Neural cell (in vitro differentiated cells): ENCODE data around the gene IRX4. TPM values are rescaled to one million over a fixed set of nuclear protein-coding genes. Genes with fewer than 3 reads are reported as not detected.
A peak's percentile ranks its signal among the peaks of the same experiment; 100 is the strongest.

ENCODE experiments used
- H2AFZ ChIP-seq: fragments of 200-600, 300-800 bp; sonication (generic), shearing (Covaris generic); 2 replicates; pipeline ENCODE4 v1.6.0; 2014; ENCODE audit warnings: low read depth, mild to moderate bottlenecking, antibody characterized with exemption, low read length, moderate library complexity
- H3F3A ChIP-seq: fragments of 200-600 bp; shearing (Covaris generic); 2 replicates; pipeline ENCODE4 v1.6.1; 2016; ENCODE audit warnings: mild to moderate bottlenecking, moderate library complexity, mixed read lengths, antibody characterized with exemption, low read length; ENCODE audit not compliant: insufficient read depth, poor library complexity, severe bottlenecking
- H3K27ac ChIP-seq: fragments of 200-600, 300-800 bp; sonication (generic), shearing (Covaris generic); 2 replicates; pipeline ENCODE4 v1.5.1; 2014; ENCODE audit warnings: mild to moderate bottlenecking, low read length, moderate library complexity
- H3K27me3 ChIP-seq: fragments of 300-800, 200-600 bp; sonication (generic), shearing (Covaris generic); 2 replicates; pipeline ENCODE4 v1.6.0; 2014; ENCODE audit warnings: mild to moderate bottlenecking, low read depth, low read length, moderate library complexity; ENCODE audit not compliant: insufficient read depth
- H3K36me3 ChIP-seq: fragments of 300-800, 200-600 bp; sonication (generic), shearing (Covaris generic); 2 replicates; pipeline ENCODE4 v1.5.1; 2014; ENCODE audit warnings: mild to moderate bottlenecking, antibody characterized with exemption, low read length, moderate library complexity; ENCODE audit not compliant: insufficient read depth
- H3K4me2 ChIP-seq: fragments of 300-800, 200-600 bp; sonication (generic), shearing (Covaris generic); 2 replicates; pipeline ENCODE4 v1.6.0; 2014; ENCODE audit warnings: mild to moderate bottlenecking, low read length
- H3K4me3 ChIP-seq: fragments of 300-800, 200-600 bp; sonication (generic), shearing (Covaris generic); 2 replicates; pipeline ENCODE4 v1.5.1; 2014; ENCODE audit warnings: mild to moderate bottlenecking, low read length, moderate library complexity
- H3K79me2 ChIP-seq: fragments of 200-600 bp; shearing (Covaris generic); replicated peaks from 2 replicates; pipeline ENCODE4 v1.6.0; 2014; ENCODE audit warnings: mild to moderate bottlenecking, low read length, moderate library complexity; ENCODE audit not compliant: insufficient read depth
- H3K9ac ChIP-seq: fragments of 300-800, 200-600 bp; sonication (generic), shearing (Covaris generic); 2 replicates; pipeline ENCODE4 v1.6.1; 2016; ENCODE audit warnings: mild to moderate bottlenecking, low read length, mixed read lengths
- H3K9me2 ChIP-seq: fragments of 200-600 bp; shearing (Covaris generic); 2 replicates; pipeline ENCODE4 v1.6.1; 2016; ENCODE audit warnings: mild to moderate bottlenecking, low read length, mixed read lengths; ENCODE audit not compliant: insufficient read depth
- H3K9me3 ChIP-seq: fragments of 200-600, 300-800 bp; sonication (generic), shearing (Covaris generic); 2 replicates; pipeline ENCODE4 v1.6.1; 2016; ENCODE audit warnings: mild to moderate bottlenecking, mixed run types, low read length, moderate library complexity, mixed read lengths
- H4K20me1 ChIP-seq: fragments of 200-600 bp; shearing (Covaris generic); 2 replicates; pipeline ENCODE4 v1.6.1; 2016; ENCODE audit warnings: mild to moderate bottlenecking, mixed run types; ENCODE audit not compliant: insufficient read depth
- CTCF ChIP-seq: fragments of 450-650 bp; IDR thresholded peaks from 2 replicates; pipeline ENCODE4 v1.5.1; 2014; ENCODE audit warnings: antibody characterized with exemption, mild to moderate bottlenecking, moderate library complexity; ENCODE audit not compliant: poor library complexity, severe bottlenecking
- EP300 ChIP-seq: fragments of 450-650 bp; conservative IDR thresholded peaks from 2 replicates; pipeline ENCODE4 v1.6.1; 2014; ENCODE audit warnings: antibody characterized with exemption, mild to moderate bottlenecking, moderate library complexity; ENCODE audit not compliant: poor library complexity, severe bottlenecking
- EZH2 ChIP-seq: fragments of 200-600, 300-800 bp; shearing (Covaris generic), sonication (generic); IDR thresholded peaks from 2 replicates; pipeline ENCODE4 v1.6.1; 2014; ENCODE audit warnings: antibody characterized with exemption, low read length, borderline replicate concordance, mild to moderate bottlenecking; ENCODE audit not compliant: insufficient read depth, poor library complexity, severe bottlenecking
- MXI1 ChIP-seq: fragments of 450-650 bp; conservative IDR thresholded peaks from 2 replicates; pipeline ENCODE4 v1.6.1; 2014; ENCODE audit warnings: antibody characterized with exemption, mild to moderate bottlenecking; ENCODE audit not compliant: poor library complexity, severe bottlenecking
- POLR2AphosphoS5 ChIP-seq: IDR thresholded peaks from 2 replicates; pipeline ENCODE4 v1.6.1; 2012
- RAD21 ChIP-seq: fragments of 450-650 bp; conservative IDR thresholded peaks from 2 replicates; pipeline ENCODE4 v1.6.1; 2014; ENCODE audit warnings: antibody characterized with exemption, mild to moderate bottlenecking, moderate library complexity
- SMC3 ChIP-seq: fragments of 450-650 bp; conservative IDR thresholded peaks from 2 replicates; pipeline ENCODE4 v1.6.1; 2014; ENCODE audit warnings: antibody characterized with exemption, mild to moderate bottlenecking, moderate library complexity; ENCODE audit not compliant: poor library complexity
- TAF1 ChIP-seq: IDR thresholded peaks from 2 replicates; pipeline ENCODE4 v1.6.1; 2012; ENCODE audit warnings: low read depth
- polyA plus RNA-seq: library from polyadenylated mRNA; depleted of rRNA; stranded (reverse); fragments of >200 nt; gene quantifications from 2 replicates; pipeline ENCODE4 v1.2.3, GENCODE V29; 2014
- TF ChIP-seq, protein P1 (sequence below): IDR thresholded peaks from 2 replicates; pipeline ENCODE4 v1.6.1; 2012; ENCODE audit warnings: borderline replicate concordance

Gene IRX4
- polyA plus RNA-seq, 1 donor from 2014 or later: not detected

GRCh38 chr5:1886846-1887587 is 4.3 kb upstream of the IRX4 start:
- Histone ChIP-seq H2AFZ (no peak overlapping the region), H3K4me2 (no peak overlapping the region), H4K20me1 (no peaks in the 10 kb centered on the region), H3K9me3 (no peaks in the 10 kb centered on the region), H3K4me3 (peak overlapping the region; percentile 59), H3K9me2 (no peaks in the 10 kb centered on the region), H3K9ac (no peak overlapping the region), H3F3A (no peaks in the 10 kb centered on the region), H3K27ac (no peak overlapping the region), H3K36me3 (no peaks in the 10 kb centered on the region), H3K79me2 (no peaks in the 10 kb centered on the region), H3K27me3 (peaks cover 88% of the 10 kb centered on the region)
- peak; percentile 76 for TF ChIP-seq EZH2
- no peak for TF ChIP-seq SMC3
- peak; percentile 19 for TF ChIP-seq CTCF

DNA sequence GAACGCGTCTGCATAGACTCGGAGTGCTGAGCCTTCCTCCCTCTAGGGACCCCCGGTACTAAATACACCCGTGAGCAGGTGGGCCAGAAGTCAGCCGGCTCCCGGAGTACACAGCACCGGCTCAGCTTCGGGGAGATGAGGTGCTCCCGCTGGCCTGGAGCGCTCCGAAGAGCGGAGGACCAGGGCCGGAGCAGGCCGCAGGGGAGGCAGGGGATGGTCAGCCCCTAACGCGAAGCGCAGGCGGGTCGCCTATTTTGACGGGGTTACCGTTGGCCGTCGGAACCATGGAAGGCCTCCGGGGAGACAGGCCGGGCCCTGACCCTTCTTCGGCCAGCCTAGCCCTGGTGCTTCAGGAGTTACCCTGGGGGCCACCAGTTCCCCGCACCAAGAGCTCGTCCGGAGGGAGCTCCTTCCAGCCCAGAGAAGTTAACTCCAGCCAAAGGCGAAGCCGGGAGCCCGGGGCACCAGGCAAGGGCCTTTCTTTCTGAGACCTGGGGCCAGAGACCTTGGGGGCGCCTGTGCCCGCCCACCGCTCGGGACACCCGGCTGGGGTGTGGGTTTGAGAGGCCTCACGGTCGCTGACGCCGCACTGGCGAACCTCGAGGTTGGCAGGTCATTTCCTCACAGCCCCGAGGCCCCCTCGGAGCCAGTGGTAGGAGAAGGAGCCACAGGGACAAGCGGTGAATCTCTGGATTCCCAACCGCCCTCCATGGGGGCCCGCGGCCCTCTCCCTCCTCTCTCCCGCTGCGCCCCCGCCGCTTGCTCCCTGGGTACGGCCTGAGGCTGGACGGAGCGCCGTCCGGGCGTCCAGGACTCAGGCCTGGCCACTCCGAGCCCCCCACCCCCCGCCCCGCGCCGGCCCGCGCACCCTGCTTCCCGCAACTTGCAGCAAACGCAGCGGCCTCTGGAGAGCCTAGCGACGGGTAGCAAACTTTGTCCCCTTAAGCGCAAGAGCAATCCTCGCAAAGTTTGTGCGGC is 3.4 kb upstream of the IRX4 start:
- no peaks in the 10 kb centered on the region for H3K9me3 ChIP-seq
- no peaks in the 10 kb centered on the region for H3K36me3 ChIP-seq
- H3K9ac ChIP-seq: no peak overlapping the region
- H3K9me2 ChIP-seq: no peaks in the 10 kb centered on the region
- no peaks in the 10 kb centered on the region for H4K20me1 ChIP-seq
- H2AFZ ChIP-seq: no peak overlapping the region
- H3K4me3 ChIP-seq: peak overlapping the region; percentile 59
- H3K27ac ChIP-seq: no peak overlapping the region
- H3K4me2 ChIP-seq: no peak overlapping the region
- H3F3A ChIP-seq: no peaks in the 10 kb centered on the region
- peaks cover 91% of the 10 kb centered on the region for H3K27me3 ChIP-seq
- peak; percentile 83 for TF ChIP-seq EZH2
- no peak for TF ChIP-seq EP300
- no peak for TF ChIP-seq SMC3
- H3K79me2 ChIP-seq: no peaks in the 10 kb centered on the region

- TF ChIP-seq EP300: no peak
- no peak for TF ChIP-seq EZH2
- TF ChIP-seq CTCF: no peak
- TF ChIP-seq TAF1: no peak
- TF ChIP-seq SMC3: no peak
- no peak for TF ChIP-seq MXI1
- TF ChIP-seq RAD21: no peak
- TF ChIP-seq POLR2AphosphoS5: no peak
- TF ChIP-seq, protein P1, sequence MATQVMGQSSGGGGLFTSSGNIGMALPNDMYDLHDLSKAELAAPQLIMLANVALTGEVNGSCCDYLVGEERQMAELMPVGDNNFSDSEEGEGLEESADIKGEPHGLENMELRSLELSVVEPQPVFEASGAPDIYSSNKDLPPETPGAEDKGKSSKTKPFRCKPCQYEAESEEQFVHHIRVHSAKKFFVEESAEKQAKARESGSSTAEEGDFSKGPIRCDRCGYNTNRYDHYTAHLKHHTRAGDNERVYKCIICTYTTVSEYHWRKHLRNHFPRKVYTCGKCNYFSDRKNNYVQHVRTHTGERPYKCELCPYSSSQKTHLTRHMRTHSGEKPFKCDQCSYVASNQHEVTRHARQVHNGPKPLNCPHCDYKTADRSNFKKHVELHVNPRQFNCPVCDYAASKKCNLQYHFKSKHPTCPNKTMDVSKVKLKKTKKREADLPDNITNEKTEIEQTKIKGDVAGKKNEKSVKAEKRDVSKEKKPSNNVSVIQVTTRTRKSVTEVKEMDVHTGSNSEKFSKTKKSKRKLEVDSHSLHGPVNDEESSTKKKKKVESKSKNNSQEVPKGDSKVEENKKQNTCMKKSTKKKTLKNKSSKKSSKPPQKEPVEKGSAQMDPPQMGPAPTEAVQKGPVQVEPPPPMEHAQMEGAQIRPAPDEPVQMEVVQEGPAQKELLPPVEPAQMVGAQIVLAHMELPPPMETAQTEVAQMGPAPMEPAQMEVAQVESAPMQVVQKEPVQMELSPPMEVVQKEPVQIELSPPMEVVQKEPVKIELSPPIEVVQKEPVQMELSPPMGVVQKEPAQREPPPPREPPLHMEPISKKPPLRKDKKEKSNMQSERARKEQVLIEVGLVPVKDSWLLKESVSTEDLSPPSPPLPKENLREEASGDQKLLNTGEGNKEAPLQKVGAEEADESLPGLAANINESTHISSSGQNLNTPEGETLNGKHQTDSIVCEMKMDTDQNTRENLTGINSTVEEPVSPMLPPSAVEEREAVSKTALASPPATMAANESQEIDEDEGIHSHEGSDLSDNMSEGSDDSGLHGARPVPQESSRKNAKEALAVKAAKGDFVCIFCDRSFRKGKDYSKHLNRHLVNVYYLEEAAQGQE: no peak
- Histone ChIP-seq H3K4me2 (no peak overlapping the region), H3K36me3 (no peaks in the 10 kb centered on the region), H2AFZ (no peak overlapping the region), H3K79me2 (no peaks in the 10 kb centered on the region), H3K9me3 (no peaks in the 10 kb centered on the region), H3K9me2 (no peaks in the 10 kb centered on the region), H3K27ac (no peak overlapping the region), H3F3A (no peaks in the 10 kb centered on the region), H3K9ac (no peak overlapping the region), H3K27me3 (peaks cover 97% of the 10 kb centered on the region), H4K20me1 (no peaks in the 10 kb centered on the region), H3K4me3 (no peak overlapping the region)
Measured at GRCh38 chr5:1885404-1885755, 2.7 kb upstream of the IRX4 start.
